ENCODE measurements around the gene HOXD3. TPM values are rescaled to one million over a fixed set of nuclear protein-coding genes. Genes with fewer than 3 reads are reported as not detected.

HOXD3 gene
- total RNA-seq, 1 donor from 2014 or later = 1.9 TPM

- DNase-seq = no peak
Measured at GRCh38 chr2:176162911-176163671, 6.0 kb downstream of the HOXD3 start.

GRCh38 chr2:176163672-176164056, 6.6 kb downstream of the HOXD3 start:
- DNase-seq = no peak

- DNase-seq = no peak
Measured at GRCh38 chr2:176164201-176164600, 7.1 kb downstream of the HOXD3 start.

DNA sequence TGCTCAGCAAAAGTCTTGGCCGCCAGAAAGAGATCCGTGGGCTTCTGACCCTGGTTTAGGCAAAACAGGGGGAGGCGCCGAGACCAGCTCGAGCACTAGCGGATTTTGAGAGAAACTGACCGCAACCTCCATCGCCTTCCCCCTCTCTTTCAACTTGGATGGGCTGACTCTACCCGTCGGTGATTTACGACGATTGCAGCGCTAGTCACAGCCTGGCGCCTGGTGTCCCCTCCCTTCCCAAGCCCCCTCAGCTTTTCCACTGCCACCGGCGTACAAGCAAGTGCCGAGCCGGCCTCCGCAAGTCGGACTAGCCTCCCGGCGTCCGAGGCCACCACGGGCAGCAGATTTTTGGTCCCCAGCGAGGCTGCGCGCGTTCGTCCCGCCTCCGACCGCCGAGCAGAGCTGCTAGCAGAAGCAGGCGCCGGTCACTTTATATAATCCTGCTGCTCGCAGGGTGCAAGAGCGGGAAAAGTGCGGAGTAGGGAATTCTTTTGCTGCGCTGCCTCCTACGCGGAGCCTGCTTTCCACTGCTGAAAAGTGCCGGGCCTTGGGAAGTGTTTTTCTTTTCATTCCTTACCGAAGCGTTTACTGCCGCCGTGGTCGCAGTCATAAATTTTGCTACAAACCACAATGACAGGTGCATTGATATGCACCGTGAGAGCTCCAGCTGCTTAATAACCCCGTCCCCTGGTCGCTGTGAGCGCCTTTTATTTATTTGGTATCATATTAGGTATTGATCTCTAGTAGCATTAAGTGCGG, 7.7 kb downstream of the HOXD3 start:
- DNase-seq = no peak

DNA sequence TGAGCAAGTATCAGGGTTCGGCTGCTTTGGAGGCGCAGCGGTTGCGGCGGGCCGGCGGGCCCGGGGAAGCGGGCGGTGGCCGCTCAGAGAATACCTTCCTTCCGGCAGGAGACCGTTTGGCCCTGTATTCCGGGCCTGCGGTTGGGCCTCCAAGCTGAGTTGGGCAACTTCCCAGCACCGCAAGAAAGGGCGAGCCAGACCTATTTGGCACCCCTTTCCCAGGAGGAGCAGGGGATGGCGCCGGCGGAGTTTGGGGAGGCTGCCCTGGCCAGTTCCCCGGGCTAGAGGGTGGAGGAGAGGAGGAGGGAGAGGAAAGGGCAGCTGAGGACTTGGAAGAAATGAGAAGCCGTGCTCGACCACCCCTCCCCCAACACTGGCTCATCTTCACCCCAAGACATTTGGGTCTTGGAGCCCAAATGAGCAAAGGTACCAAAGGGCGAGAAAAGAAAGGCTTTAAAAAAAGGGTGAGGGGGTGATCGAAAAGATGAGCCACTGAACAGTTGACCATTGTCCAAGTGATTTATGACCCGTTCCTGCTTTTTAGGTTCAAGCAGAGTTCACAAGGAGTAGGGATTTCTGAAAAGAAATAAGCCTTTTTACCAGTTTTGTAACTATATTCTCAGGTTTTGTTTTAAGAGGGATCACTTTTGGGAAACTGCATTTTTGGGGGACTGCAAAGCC, 8.4 kb downstream of the HOXD3 start:
- no peak for DNase-seq

GRCh38 chr2:176166272-176166671, 9.2 kb downstream of the HOXD3 start:
- no peak for DNase-seq

DNA sequence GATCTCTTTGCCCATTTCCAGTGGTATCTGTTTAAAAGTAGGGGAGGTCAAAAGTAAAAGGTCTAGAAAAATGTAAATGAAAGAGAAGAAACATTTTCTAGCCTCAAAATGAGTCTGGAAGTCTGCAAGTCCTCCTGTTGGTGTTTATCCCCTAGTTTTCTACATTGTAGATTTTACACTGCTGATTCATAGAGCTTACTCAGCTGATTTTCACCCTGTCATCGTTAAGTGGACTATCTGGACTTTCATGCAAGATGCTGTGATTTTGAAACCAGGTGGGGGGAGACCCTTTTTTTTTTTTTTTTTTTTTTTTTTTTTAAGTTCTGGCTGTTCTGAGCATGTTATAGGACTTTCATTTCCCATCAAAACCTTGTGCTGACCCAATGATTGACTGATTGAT, 10.3 kb downstream of the HOXD3 start:
- no peak for DNase-seq

GRCh38 chr2:176169181-176169580, 12.1 kb downstream of the HOXD3 start:
- DNase-seq = no peak

DNA sequence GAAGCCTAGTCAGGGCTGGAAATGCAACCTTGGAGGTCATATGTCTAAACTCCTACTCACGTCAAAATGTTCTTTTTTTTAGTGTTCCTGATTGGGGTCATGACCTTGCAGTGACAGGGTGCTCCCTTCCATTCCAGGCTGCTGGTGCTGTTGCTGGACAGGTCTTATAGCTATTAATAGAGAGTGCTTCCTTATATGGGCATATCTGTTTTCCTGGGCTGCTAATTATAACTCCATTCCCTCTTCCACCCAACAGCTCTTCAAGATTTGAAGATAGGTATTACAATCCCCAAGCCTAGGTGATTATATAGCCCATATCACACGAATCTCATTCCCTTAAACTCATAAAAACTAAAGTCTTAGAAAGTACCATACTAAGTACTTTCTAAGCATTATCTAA, 12.6 kb downstream of the HOXD3 start:
- no peak for DNase-seq

GRCh38 chr2:176170602-176171305, 13.6 kb downstream of the HOXD3 start:
- no peak for DNase-seq

DNA sequence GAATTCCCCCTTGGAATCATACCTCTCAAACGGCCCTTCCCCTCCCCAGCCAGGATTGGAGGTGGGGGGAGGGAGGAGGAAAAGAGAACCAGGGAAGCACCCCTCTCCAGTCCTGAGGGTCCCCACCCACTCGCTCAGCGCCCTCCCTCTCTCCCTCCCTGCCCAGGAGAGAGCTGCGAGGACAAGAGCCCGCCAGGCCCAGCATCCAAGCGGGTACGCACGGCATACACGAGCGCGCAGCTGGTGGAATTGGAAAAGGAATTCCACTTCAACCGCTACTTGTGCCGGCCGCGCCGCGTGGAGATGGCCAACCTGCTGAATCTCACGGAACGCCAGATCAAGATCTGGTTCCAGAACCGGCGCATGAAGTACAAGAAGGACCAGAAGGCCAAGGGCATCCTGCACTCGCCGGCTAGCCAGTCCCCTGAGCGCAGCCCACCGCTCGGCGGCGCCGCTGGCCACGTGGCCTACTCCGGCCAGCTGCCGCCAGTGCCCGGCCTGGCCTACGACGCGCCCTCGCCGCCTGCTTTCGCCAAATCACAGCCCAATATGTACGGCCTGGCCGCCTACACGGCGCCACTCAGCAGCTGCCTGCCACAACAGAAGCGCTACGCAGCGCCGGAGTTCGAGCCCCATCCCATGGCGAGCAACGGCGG, 14.4 kb downstream of the HOXD3 start:
- DNase-seq = no peak

DNA sequence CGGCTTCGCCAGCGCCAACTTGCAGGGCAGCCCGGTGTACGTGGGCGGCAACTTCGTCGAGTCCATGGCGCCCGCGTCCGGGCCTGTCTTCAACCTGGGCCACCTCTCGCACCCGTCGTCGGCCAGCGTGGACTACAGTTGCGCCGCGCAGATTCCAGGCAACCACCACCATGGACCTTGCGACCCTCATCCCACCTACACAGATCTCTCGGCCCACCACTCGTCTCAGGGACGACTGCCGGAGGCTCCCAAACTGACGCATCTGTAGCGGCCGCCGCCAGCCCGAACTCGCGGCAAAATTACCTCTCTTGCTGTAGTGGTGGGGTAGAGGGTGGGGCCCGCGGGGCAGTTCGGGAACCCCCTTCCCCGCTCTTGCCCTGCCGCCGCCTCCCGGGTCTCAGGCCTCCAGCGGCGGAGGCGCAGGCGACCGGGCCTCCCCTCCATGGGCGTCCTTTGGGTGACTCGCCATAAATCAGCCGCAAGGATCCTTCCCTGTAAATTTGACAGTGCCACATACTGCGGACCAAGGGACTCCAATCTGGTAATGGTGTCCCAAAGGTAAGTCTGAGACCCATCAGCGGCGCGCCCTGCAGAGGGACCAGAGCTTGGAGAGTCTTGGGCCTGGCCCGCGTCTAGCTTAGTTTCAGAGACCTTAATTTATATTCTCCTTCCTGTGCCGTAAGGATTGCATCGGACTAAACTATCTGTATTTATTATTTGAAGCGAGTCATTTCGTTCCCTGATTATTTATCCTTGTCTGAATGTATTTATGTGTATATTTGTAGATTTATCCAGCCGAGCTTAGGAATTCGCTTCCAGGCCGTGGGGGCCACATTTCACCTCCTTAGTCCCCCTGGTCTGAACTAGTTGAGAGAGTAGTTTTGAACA, 15.1 kb downstream of the HOXD3 start:
- DNase-seq = no peak

DNA sequence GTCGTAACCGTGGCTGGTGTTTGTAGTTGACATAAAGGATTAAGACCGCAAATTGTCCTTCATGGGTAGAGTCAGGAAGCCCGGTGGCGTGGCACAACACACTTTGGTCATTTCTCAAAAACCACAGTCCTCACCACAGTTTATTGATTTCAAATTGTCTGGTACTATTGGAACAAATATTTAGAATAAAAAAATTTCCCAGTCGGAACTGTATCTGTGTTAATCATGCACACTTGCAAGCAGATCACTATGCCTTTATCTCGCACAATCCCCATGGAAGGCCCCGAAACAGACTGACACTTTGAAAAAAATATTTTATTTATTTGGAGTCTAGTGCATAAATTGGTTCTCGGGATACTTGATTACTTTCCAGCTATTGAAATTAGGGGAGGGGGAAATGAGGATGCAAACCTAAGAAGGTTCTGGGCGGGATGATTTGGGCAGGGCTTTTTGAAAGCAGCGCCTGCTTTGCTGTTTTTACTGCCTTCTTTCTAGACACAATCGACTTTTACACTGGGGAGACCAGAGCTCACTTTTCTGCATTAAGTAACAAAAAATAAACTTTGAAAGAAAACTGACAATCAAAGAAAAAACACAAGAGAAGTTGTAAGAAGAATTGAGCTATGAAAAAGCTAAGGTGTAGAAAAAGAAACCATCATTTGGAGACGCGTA, 15.9 kb downstream of the HOXD3 start:
- DNase-seq = no peak

DNA sequence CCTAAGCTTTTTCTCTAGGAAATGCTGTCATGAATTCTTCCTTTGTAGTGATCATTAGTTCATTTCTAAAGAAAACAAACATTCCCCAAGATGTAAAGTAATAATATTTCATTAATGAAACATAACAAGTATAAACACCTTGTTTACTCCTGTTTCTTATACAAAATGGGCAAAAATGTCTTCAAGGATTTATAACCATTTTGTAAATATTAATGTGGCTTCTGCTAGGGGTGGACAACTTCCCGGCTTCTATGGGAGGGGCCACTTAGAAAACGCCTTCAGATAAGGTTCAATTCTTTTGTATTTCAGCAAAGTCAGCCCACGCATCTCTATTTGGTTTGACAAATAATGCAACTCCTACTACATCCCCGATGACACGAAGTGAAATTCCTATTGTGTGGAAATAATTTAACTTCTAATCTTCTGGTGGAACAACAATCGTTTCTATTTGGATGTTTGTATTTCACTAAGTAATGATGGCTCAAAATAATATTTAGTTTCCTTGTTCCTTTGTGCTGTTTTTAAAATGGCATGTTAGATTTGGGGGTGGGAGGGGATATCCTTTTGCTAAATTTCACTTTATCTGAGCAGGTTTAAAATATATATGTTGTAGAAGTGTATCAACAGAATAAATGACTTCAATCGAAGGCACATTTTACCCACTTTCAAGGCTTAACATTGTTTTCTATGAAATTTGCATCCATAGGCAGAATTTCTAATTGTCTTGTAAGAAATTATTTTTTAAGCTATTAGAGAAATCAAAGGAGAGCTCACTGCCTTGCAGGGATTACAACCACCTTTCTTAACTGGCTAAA, 16.7 kb downstream of the HOXD3 start:
- DNase-seq = no peak

GRCh38 chr2:176174382-176174823, 17.3 kb downstream of the HOXD3 start:
- DNase-seq = no peak

GRCh38 chr2:176174824-176175708, 18.0 kb downstream of the HOXD3 start:
- no peak for DNase-seq

GRCh38 chr2:176175709-176176607, 18.9 kb downstream of the HOXD3 start:
- no peak for DNase-seq
